GM10248 (cell line): ENCODE measurements around the gene MMP7.

ENCODE experiments used
- CTCF ChIA-PET: fragments of 300-600 bp; sonication (Branson Sonifier 250); formaldehyde crosslinking; extraction: SDS; loops from one replicate; lab custom pipeline; 2021; ENCODE audit warnings: antibody characterized with exemption; lab: Yijun Ruan, JAX
- POLR2A ChIA-PET: fragments of 350-650 bp; sonication (Branson Sonifier 250); formaldehyde crosslinking; extraction: SDS; loops from one replicate; lab custom pipeline; 2020; ENCODE audit warnings: antibody characterized with exemption; lab: Yijun Ruan, JAX
- DNase-seq: peaks from one replicate; pipeline ENCODE4 v3.0.0; 2012; ENCODE audit errors: extremely low spot score
- TF ChIP-seq, protein P1 (sequence below): IDR thresholded peaks from 2 replicates; pipeline ENCODE4 v1.5.1; 2012; ENCODE audit warnings: mild to moderate bottlenecking, low read depth; ENCODE audit errors: extremely low read depth, missing control alignments, control extremely low read depth

MMP7 gene, protein sequence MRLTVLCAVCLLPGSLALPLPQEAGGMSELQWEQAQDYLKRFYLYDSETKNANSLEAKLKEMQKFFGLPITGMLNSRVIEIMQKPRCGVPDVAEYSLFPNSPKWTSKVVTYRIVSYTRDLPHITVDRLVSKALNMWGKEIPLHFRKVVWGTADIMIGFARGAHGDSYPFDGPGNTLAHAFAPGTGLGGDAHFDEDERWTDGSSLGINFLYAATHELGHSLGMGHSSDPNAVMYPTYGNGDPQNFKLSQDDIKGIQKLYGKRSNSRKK

DNA sequence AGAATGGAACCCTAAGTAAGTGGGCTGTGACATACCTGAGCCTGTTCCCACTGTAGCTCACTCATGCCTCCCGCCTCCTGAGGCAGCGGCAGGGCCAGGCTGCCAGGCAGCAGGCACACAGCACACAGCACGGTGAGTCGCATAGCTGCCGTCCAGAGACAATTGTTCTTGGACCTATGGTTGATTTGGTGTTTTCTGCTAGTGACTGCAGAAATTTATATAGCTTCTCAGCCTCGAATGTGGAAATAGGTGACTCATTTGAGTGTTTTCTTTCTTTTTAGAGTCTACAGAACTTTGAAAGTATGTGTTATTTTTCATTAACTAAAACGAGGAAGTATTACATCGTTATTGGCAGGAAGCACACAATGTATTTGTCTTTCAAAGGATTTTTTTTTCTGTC lies at the start of gene MMP7:
Gene MMP7, minus strand, starts transcription at position 190 of the 400 bp plus-strand sequence. Its CDS starts 47 bp downstream, at position 143.
- ChIA-PET CTCF (interaction anchor here (1.0 to 1.3 kb wide), 3 partner anchors 9 to 189 kb away, joined by 3 to 6 read pairs (median 3); no protein-coding TSS in a partner anchor), POLR2A (no interaction called here)
- no peak for DNase-seq
- TF ChIP-seq, protein P1, sequence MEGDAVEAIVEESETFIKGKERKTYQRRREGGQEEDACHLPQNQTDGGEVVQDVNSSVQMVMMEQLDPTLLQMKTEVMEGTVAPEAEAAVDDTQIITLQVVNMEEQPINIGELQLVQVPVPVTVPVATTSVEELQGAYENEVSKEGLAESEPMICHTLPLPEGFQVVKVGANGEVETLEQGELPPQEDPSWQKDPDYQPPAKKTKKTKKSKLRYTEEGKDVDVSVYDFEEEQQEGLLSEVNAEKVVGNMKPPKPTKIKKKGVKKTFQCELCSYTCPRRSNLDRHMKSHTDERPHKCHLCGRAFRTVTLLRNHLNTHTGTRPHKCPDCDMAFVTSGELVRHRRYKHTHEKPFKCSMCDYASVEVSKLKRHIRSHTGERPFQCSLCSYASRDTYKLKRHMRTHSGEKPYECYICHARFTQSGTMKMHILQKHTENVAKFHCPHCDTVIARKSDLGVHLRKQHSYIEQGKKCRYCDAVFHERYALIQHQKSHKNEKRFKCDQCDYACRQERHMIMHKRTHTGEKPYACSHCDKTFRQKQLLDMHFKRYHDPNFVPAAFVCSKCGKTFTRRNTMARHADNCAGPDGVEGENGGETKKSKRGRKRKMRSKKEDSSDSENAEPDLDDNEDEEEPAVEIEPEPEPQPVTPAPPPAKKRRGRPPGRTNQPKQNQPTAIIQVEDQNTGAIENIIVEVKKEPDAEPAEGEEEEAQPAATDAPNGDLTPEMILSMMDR, result no peak

DNA sequence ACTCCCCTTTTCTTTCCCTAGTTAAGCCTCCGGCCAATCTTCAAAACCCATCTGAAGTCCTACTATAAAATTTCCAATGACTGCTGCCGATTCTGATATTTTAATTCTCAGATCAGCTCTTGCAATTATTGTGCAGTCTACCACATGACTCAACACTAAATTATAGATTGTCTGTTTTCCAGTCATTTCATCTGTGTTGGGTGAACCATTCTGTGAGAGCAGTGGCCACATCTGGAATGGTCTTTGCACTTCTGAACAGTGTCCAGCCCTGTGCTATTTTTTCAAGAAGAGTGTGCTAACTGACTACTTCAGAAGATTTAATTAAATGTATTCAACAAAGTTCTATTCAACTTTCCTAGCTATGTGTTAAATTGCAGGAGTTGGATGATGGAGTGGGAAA lies 47.2 kb upstream of the MMP7 start:
- TF ChIP-seq, protein P1, result no peak
- ChIA-PET POLR2A (interaction anchor here (0.7 kb wide), 3 partner anchors 23 to 515 kb away, joined by 3 to 5 read pairs (median 4); no protein-coding TSS in a partner anchor), CTCF (interaction anchor here (1.1 to 6.9 kb wide), 10 partner anchors 10 to 289 kb away, joined by 3 to 50 read pairs (median 4); no protein-coding TSS in a partner anchor)
- no peak for DNase-seq

DNA sequence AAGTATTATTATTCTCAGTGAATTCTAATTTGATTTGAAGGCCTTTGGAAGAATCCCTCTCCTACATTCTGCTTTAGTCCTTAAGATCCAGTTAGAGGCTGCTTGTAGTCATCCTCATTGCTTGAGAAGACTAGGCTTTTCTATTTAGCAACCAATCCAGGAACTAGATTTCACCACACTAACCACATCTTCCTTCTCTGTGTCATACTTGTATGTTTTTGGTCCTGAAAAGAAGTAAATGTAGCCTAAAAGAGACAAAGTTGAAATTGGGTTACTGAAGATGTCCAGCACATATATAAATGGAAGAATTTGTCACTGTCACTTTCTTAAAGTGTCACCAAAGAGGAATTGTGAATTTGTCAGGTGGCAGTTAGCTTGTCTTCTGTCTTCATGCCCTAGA lies 46.6 kb upstream of the MMP7 start:
- no peak for DNase-seq
- CTCF ChIA-PET, result interaction anchor here (1.3 to 6.9 kb wide), 7 partner anchors 9 to 288 kb away, joined by 3 to 50 read pairs (median 4); no protein-coding TSS in a partner anchor
- TF ChIP-seq, protein P1, result no peak
- POLR2A ChIA-PET, result interaction anchor here (0.7 kb wide), 1 partner anchor 158 kb away, joined by 3 read pairs; no protein-coding TSS in a partner anchor

DNA sequence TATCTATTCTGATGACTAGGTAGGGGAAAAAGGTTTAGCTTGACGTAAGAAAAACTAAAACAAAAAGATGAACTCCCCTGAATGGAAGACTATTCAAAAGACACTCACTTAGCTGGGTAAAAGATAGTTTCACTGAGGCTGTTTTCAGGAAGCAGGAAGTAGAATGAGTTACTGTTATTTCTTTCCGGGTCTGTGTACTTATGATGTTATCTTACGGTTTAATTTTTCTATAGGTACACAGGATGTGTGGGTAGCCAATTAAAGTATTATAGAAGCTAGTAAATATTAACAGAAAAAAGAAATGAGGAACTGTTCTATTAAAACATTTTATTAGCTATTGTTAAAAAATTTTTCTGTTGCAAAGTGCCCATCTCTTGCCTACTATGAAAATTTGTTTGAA lies 45.8 kb upstream of the MMP7 start:
- CTCF ChIA-PET, result interaction anchor here (6.9 kb wide), 1 partner anchor 36 kb away, joined by 50 read pairs; no protein-coding TSS in a partner anchor
- TF ChIP-seq, protein P1, result no peak
- POLR2A ChIA-PET, result no interaction called here
- no peak for DNase-seq

DNA sequence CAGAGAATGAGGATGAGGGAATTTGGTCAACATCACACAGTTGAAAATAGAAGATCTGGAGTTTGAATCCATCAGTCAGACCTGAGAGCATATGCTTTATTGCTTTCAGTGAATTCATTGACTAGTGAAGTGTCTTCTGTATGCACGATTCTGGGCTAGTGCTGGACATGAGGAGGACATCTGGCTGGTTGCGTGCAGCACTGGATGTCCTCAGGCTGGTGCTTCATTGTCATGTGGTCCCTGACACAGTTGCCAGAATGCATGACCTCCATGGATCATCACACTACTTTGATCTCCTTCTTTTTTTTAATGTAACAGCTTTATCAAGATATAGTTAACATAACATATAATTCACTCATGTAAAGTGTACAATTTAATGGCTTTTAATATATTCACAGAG lies 44.5 kb upstream of the MMP7 start:
- ChIA-PET CTCF (interaction anchor here (0.9 to 2.2 kb wide), 8 partner anchors 14 to 184 kb away, joined by 3 to 7 read pairs (median 4); no protein-coding TSS in a partner anchor), POLR2A (no interaction called here)
- TF ChIP-seq, protein P1, result no peak
- DNase-seq, result no peak

DNA sequence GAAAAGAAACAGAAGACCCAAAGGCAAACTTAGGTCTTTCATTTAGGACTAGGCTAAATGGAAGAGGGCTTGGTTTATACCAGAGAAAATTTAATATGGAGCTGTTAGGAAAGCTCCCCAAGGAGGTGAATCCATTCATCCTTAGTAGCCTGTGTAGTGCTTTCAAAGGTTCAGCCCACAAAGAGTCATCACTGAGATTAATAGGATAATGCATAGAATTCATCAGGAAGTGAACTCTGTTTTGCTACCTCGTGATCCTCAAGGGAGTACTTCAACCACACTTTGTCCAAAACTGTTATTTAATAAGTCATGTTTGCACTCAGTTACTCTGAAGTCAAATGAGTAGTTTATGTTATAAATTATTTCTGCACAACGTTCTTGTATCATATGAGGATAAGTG lies 43.3 kb upstream of the MMP7 start:
- ChIA-PET CTCF (interaction anchor here (1.2 to 2.2 kb wide), 7 partner anchors 12 to 232 kb away, joined by 3 to 7 read pairs (median 4); no protein-coding TSS in a partner anchor), POLR2A (interaction anchor here (0.5 kb wide), 1 partner anchor 113 kb away, joined by 5 read pairs; no protein-coding TSS in a partner anchor)
- TF ChIP-seq, protein P1, result no peak
- no peak for DNase-seq
